GM13976 (cell line): ENCODE data around the gene TSSC4.
A peak's percentile ranks its signal among the peaks of the same experiment; 100 is the strongest.

ENCODE experiments used
- DNase-seq: peaks from one replicate; pipeline ENCODE4 v3.0.0; 2012; ENCODE audit warnings: low spot score
- in situ Hi-C: fragments of 300-500 bp; cut with MboI; formaldehyde crosslinking; loops from one replicate; pipeline ENCODE4 v1.12.0; 2022; ENCODE audit warnings: low sequenced_read_pairs, mixed read lengths, inconsistent platforms; ENCODE audit not compliant: unreplicated experiment
- TF ChIP-seq, protein P1 (sequence below): IDR thresholded peaks from 2 replicates; pipeline ENCODE4 v1.5.1; 2012; ENCODE audit warnings: borderline replicate concordance, mild to moderate bottlenecking; ENCODE audit not compliant: insufficient read depth; ENCODE audit errors: extremely low read depth, missing control alignments, control extremely low read depth

The TSSC4 gene

DNA sequence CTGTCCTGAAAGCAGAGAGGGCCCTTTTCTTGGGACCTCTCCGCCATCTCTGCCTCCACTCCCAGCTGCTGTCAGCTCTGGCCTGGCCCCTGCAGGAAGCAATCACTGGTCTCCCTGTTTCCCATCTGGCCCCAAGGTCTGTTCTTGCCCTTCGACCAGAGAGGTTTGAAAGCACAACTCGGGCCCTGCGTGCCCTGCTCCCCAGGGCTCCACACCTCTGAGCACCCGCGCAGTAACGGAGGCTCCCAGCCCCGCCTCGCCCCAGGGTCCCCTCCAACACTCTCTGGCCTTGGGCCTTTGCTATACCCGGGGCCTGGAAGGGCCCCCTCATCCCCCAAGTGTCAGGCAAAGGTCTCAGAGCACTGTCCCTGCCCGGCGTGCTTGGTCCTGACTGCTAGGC, 31.2 kb upstream of the TSSC4 start:
- TF ChIP-seq, protein P1, sequence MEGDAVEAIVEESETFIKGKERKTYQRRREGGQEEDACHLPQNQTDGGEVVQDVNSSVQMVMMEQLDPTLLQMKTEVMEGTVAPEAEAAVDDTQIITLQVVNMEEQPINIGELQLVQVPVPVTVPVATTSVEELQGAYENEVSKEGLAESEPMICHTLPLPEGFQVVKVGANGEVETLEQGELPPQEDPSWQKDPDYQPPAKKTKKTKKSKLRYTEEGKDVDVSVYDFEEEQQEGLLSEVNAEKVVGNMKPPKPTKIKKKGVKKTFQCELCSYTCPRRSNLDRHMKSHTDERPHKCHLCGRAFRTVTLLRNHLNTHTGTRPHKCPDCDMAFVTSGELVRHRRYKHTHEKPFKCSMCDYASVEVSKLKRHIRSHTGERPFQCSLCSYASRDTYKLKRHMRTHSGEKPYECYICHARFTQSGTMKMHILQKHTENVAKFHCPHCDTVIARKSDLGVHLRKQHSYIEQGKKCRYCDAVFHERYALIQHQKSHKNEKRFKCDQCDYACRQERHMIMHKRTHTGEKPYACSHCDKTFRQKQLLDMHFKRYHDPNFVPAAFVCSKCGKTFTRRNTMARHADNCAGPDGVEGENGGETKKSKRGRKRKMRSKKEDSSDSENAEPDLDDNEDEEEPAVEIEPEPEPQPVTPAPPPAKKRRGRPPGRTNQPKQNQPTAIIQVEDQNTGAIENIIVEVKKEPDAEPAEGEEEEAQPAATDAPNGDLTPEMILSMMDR, result no peak
- in situ Hi-C loops, result no loop called here
- DNase-seq, result no peak

DNA sequence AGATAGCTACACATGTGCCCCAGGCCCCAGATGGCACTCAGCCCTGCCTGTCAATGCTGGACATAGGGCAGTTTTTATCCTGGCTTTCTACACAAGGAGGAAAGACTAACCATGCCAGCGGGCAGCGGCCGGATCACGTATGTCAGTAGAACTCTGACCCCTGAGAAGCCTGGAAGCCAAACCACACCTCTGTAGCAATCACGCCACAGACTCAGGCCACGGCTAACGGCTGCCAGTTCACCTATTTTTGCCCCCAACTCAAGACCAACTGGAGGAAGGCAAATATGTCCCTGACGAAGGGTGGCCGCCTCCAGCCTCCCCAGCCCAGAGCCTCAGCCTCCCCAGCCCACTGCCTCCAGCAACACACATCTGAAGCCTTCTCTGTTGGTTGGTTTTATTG, 30.7 kb upstream of the TSSC4 start:
- TF ChIP-seq, protein P1, result no peak
- in situ Hi-C loops, result no loop called here
- no peak for DNase-seq

DNA sequence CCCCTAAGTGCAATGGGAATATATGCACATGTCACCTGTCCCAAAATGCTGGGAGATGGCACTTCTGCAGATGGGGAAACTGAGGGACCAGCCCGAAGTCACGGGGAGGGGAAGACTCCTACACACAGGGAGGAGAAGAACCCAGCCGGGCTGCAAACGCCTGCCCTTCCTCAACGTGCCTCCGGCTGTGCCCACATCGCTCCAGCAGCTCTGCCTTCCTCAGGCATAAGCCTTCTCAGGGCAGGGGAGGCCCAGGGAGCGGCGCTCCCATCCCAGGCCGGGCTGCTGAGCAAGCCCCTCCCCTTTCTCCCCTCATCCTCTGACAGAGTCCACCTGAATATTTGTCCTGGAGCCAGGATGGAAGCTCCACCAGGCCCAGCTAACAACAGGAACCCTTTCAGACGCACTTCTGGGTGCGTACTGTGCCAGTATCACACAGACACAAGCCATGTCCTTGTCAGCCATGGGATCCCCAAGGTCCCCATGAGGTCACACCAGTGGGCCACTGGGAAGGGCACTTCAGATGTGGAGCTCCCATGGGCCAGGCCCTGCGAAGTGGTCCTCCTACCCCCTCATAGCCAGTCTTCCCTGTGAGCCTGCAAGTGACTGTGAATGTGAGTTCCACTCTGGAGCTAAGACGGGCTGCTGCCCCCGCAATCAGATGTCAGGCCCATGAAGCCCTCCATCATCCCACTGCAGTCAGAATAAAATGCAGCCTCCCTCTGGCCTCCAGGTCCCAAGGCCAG, 25.9 kb upstream of the TSSC4 start:
- no peak for DNase-seq

DNA sequence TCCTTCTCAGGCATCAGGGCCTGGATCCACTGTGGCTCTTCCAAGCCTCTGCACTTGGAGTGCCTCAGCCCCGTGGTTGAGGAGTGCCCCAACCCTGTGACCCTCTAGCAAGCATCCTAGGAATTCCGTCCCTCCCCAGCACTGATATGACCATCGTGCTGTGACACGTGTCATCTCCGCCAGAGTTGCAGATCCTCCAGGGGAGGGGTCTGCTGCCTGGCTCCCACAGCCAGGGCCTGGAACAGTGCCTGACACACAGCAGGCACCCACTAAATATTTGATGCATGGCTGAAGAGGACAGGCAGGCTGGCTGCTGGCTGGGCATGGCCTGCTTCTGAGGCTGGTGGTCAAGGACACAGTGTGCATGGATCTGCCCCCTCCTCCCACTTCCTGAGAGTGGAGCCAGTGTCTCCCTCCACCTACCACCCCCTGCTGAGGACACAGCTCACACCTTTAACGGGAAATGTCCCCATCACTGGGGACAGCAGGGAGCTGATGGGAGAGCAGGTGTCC, 25.2 kb upstream of the TSSC4 start:
- TF ChIP-seq, protein P1, result no peak
- in situ Hi-C loops, result no loop called here
- no peak for DNase-seq

More for the DNA sequence above, 25.9 kb upstream of the TSSC4 start:
- in situ Hi-C loops, result no loop called here
- TF ChIP-seq, protein P1, result no peak

DNA sequence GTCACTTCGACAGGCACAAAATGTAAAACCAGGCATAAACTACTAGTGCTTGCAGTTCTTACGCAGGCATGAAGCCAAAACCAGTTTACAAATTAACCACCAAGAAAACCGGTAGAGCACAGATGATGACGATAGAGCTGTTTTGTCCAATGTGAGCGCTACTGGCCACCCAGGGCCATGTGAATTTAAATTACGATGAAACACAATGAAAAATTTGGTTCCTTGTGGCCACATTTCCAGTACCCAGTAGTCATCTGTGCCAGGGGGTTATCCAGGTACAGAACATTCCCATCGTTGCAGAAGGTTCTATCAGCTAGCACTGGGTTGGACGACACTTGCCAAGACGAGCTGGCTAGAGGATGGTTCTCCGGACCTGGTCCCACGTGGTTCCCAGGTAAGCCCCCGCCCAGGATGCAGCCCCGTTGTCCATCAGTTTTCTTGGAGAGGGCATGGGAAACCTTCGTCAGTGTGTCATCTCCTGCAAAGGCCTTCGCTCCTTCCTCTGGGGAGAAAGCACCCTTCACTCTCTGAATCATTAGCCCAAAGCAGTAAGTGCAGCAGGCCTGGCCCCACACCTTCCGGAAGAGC, 24.5 kb upstream of the TSSC4 start:
- TF ChIP-seq, protein P1, result no peak
- DNase-seq, result no peak
- in situ Hi-C loops, result no loop called here

DNA sequence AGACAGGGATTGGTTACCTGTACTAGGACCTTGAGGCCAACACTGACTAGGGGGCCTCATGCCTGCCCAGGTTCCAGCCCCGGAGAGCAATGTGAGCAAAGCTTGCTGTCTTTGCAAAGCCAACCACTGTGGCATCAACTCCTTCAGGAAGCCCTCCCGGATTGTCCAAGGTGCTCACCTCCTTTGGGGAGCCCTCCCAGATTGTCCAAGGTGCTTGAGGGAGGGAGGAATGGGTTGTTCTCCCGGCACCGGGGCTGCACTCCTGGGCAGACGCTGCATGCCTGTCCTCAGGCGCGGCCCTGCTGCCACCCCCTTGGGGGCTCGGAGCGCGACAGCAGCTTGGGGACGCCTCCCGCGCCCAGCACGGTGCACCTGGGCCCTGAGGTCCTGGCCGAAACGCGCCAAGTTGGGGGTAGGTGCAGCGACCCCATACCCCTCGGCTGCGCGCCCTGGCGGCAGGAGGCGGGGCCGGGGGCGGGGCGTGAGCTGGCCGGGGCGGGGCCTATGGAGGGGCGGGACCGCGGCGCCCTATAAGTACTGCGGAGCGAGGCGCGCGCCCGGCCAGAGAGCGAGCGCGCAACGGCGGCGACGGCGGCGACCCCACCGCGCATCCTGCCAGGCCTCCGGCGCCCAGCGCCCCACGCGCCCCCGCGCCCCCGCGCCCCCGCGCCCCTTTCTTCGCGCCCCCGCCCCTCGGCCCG, 23.6 kb upstream of the TSSC4 start, which contains the start of gene CD81:
CD81 (plus strand) TSS at position 560 of the 701 bp plus-strand sequence. CDS start 240 bp downstream, outside the sequence.
- in situ Hi-C loops, result no loop called here
- peak; percentile 94 for DNase-seq
- TF ChIP-seq, protein P1, result no peak
